Progenitor cell of endocrine pancreas (in vitro differentiated cells): ENCODE results near the gene AMIGO3. TPM values are rescaled to one million over a fixed set of nuclear protein-coding genes. Genes with fewer than 3 reads are reported as not detected.
A peak's percentile ranks its signal among the peaks of the same experiment; 100 is the strongest.

ENCODE experiments used
- DNase-seq: peaks from one replicate; pipeline ENCODE4 v3.0.0; 2021; ENCODE audit warnings: low spot score; ENCODE audit not compliant: unreplicated experiment
- H3K27ac Mint-ChIP-seq: 2 replicates; pipeline ENCODE4 v1.8.0; 2021; ENCODE audit warnings: mild to moderate bottlenecking, moderate library complexity, mixed read lengths
- H3K27me3 Mint-ChIP-seq: 2 replicates; pipeline ENCODE4 v1.8.0; 2021; ENCODE audit warnings: mixed read lengths
- H3K36me3 Mint-ChIP-seq: 2 replicates; pipeline ENCODE4 v1.8.0; 2022; ENCODE audit warnings: mixed read lengths; ENCODE audit not compliant: insufficient read depth
- H3K4me1 Mint-ChIP-seq: 2 replicates; pipeline ENCODE4 v1.8.0; 2021; ENCODE audit warnings: low read depth, mixed read lengths
- H3K4me3 Mint-ChIP-seq: 2 replicates; pipeline ENCODE4 v1.8.0; 2021; ENCODE audit warnings: low read depth, mild to moderate bottlenecking, moderate library complexity, mixed read lengths
- H3K9me3 Mint-ChIP-seq: 2 replicates; pipeline ENCODE4 v1.8.0; 2021; ENCODE audit warnings: low read depth, mixed read lengths
- CTCF ChIP-seq: fragments of 200-600 bp; sonication (generic); IDR thresholded peaks from one replicate; pipeline ENCODE4 v1.5.0; 2021; ENCODE audit warnings: antibody characterized with exemption, mild to moderate bottlenecking; ENCODE audit not compliant: unreplicated experiment
- total RNA-seq: library from RNA; stranded (reverse); gene quantifications from 2 replicates; pipeline ENCODE4 v1.2.1, GENCODE V29; 2021

The AMIGO3 gene
- total RNA-seq, 1 donor from 2014 or later: 0.86 TPM

GRCh38 chr3:49724586-49724985 lies 5.1 kb upstream of the AMIGO3 start:
- H3K36me3 Mint-ChIP-seq: peaks cover 1% of the 10 kb centered on the region
- no peak for TF ChIP-seq CTCF
- H3K27me3 Mint-ChIP-seq: no peaks in the 10 kb centered on the region
- peak overlapping the region; percentile 92 for H3K4me3 Mint-ChIP-seq
- H3K4me1 Mint-ChIP-seq: peaks cover 13% of the 10 kb centered on the region
- no peaks in the 10 kb centered on the region for H3K9me3 Mint-ChIP-seq
- H3K27ac Mint-ChIP-seq: peak overlapping the region; percentile 99
- DNase-seq: no peak

- no peaks in the 10 kb centered on the region for H3K9me3 Mint-ChIP-seq
- H3K4me1 Mint-ChIP-seq: peaks cover 17% of the 10 kb centered on the region
- peak within 1 kb of the TSS; percentile 92 for H3K4me3 Mint-ChIP-seq
- H3K36me3 Mint-ChIP-seq: peaks cover 1% of the 10 kb centered on the region
- peak within 1 kb of the TSS; percentile 99 for H3K27ac Mint-ChIP-seq
- DNase-seq: peak; percentile 90
- TF ChIP-seq CTCF: no peak
- no peaks in the 10 kb centered on the region for H3K27me3 Mint-ChIP-seq
Measured at GRCh38 chr3:49723628-49724551, 4.4 kb upstream of the AMIGO3 start, which contains the start of gene GMPPB. Gene GMPPB, minus strand, starts transcription at chr3:49723951. Its CDS starts 225 bp downstream, at chr3:49723726.

- peaks cover 22% of the 10 kb centered on the region for H3K4me1 Mint-ChIP-seq
- no peaks in the 10 kb centered on the region for H3K27me3 Mint-ChIP-seq
- peak overlapping the region; percentile 92 for H3K4me3 Mint-ChIP-seq
- peak; percentile 38 for DNase-seq
- TF ChIP-seq CTCF: no peak
- H3K27ac Mint-ChIP-seq: peak overlapping the region; percentile 96
- no peaks in the 10 kb centered on the region for H3K9me3 Mint-ChIP-seq
- H3K36me3 Mint-ChIP-seq: peaks cover 1% of the 10 kb centered on the region
Measured at GRCh38 chr3:49723296-49723627, 3.8 kb upstream of the AMIGO3 start.

- DNase-seq: peak; percentile 9
- Mint-ChIP-seq H3K27me3 (no peaks in the 10 kb centered on the region), H3K36me3 (no peaks in the 10 kb centered on the region), H3K27ac (peak overlapping the region; percentile 96), H3K4me1 (peaks cover 22% of the 10 kb centered on the region), H3K4me3 (peak overlapping the region; percentile 92), H3K9me3 (no peaks in the 10 kb centered on the region)
- no peak for TF ChIP-seq CTCF
Measured at GRCh38 chr3:49722896-49723295, 3.4 kb upstream of the AMIGO3 start.

- H3K4me1 Mint-ChIP-seq: peaks cover 22% of the 10 kb centered on the region
- DNase-seq: peak; percentile 10
- no peak for TF ChIP-seq CTCF
- H3K36me3 Mint-ChIP-seq: no peaks in the 10 kb centered on the region
- no peaks in the 10 kb centered on the region for H3K9me3 Mint-ChIP-seq
- no peaks in the 10 kb centered on the region for H3K27me3 Mint-ChIP-seq
- H3K27ac Mint-ChIP-seq: peak overlapping the region; percentile 79
- H3K4me3 Mint-ChIP-seq: peak overlapping the region; percentile 92
Measured at GRCh38 chr3:49721896-49722781, 2.7 kb upstream of the AMIGO3 start.
